Measurements from ENCODE around the gene FBLN1.

FBLN1 gene

DNA sequence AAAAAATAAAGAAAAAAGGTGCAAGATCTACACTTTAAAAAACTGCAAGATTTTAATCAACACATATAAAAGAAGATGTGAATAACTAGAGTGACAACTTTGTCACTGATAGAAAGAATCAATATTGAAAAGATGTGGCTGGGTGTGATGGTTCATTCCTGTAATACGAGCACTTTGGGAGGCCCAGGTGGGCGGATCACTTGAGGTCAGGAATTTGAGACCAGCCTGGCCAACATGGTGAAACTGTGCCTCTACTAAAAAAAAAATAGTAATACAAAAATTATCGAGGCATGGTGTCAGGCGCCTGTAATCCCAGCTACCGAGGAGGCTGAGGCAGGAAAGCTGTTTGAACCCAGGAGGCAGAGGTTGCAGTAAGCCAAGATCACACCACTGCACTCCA, 21.0 kb upstream of the FBLN1 start:
- no peaks in the 10 kb centered on the region for H3K9me2 ChIP-seq (replicated peaks; ENCODE audit: low read depth, low read length)
- H3K9me3 ChIP-seq (ENCODE audit: insufficient read depth, low read depth, low read length): no peaks in the 10 kb centered on the region
- H3K36me3 ChIP-seq (ENCODE audit: insufficient read depth, low read length): no peaks in the 10 kb centered on the region
- H4K20me1 ChIP-seq (ENCODE audit: insufficient read depth, low read length, poor library complexity, severe bottlenecking): no peaks in the 10 kb centered on the region
- TF ChIP-seq EZH2phosphoT487 (IDR thresholded peaks at IDR 0.05; ENCODE audit: borderline replicate concordance): no peak
- TF ChIP-seq, protein P1, sequence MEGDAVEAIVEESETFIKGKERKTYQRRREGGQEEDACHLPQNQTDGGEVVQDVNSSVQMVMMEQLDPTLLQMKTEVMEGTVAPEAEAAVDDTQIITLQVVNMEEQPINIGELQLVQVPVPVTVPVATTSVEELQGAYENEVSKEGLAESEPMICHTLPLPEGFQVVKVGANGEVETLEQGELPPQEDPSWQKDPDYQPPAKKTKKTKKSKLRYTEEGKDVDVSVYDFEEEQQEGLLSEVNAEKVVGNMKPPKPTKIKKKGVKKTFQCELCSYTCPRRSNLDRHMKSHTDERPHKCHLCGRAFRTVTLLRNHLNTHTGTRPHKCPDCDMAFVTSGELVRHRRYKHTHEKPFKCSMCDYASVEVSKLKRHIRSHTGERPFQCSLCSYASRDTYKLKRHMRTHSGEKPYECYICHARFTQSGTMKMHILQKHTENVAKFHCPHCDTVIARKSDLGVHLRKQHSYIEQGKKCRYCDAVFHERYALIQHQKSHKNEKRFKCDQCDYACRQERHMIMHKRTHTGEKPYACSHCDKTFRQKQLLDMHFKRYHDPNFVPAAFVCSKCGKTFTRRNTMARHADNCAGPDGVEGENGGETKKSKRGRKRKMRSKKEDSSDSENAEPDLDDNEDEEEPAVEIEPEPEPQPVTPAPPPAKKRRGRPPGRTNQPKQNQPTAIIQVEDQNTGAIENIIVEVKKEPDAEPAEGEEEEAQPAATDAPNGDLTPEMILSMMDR (conservative IDR thresholded peaks at IDR 0.05; ENCODE audit: low read length): no peak
- H3K79me2 ChIP-seq (ENCODE audit: insufficient read depth, low read length): no peaks in the 10 kb centered on the region
- H3K4me3 ChIP-seq (ENCODE audit: low read length, poor library complexity, severe bottlenecking): no peak overlapping the region
- no peak overlapping the region for H3K4me2 ChIP-seq (ENCODE audit: low read depth, low read length, poor library complexity, severe bottlenecking)
- H3K4me1 ChIP-seq (ENCODE audit: insufficient read depth, low read length, poor library complexity, severe bottlenecking): no peaks in the 10 kb centered on the region
- no peak overlapping the region for H3K9ac ChIP-seq (ENCODE audit: low read depth, low read length, poor library complexity, severe bottlenecking)
- no peaks in the 10 kb centered on the region for H3F3A ChIP-seq (ENCODE audit: low read depth)
- H2AFZ ChIP-seq (ENCODE audit: low read length): no peak overlapping the region
- no peaks in the 10 kb centered on the region for H3K27me3 ChIP-seq (ENCODE audit: insufficient read depth, low read length, poor library complexity, severe bottlenecking)

DNA sequence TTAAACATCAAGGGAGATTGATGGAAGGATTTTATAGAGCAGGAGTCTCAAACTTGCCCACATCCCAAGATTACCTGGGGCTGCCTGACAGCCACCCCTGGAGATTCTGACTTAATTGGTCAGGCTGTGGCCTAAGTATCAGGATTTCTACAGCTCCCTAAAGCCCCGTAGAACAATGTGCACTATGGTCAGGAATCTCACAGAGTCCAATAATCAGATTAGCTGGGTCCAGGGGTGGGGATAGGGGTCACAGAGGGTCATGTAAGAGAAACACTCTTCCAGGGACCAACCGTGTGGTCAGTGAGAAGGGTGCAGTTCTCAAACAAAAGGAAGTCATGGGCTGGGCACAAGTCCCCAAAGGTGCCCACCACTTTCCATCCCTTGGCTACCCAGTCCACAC, 20.5 kb upstream of the FBLN1 start:
- no peak for TF ChIP-seq EZH2phosphoT487 (IDR thresholded peaks at IDR 0.05; ENCODE audit: borderline replicate concordance)
- TF ChIP-seq, protein P1 (conservative IDR thresholded peaks at IDR 0.05; ENCODE audit: low read length): no peak
- Histone ChIP-seq H3K36me3 (ENCODE audit: insufficient read depth, low read length) (no peaks in the 10 kb centered on the region), H3K27me3 (ENCODE audit: insufficient read depth, low read length, poor library complexity, severe bottlenecking) (no peaks in the 10 kb centered on the region), H3K4me3 (ENCODE audit: low read length, poor library complexity, severe bottlenecking) (no peak overlapping the region), H2AFZ (ENCODE audit: low read length) (no peak overlapping the region), H3K4me1 (ENCODE audit: insufficient read depth, low read length, poor library complexity, severe bottlenecking) (no peaks in the 10 kb centered on the region), H3K9ac (ENCODE audit: low read depth, low read length, poor library complexity, severe bottlenecking) (no peak overlapping the region), H3K9me3 (ENCODE audit: insufficient read depth, low read depth, low read length) (no peaks in the 10 kb centered on the region), H3K9me2 (replicated peaks; ENCODE audit: low read depth, low read length) (no peaks in the 10 kb centered on the region), H3F3A (ENCODE audit: low read depth) (no peaks in the 10 kb centered on the region), H3K79me2 (ENCODE audit: insufficient read depth, low read length) (no peaks in the 10 kb centered on the region), H3K4me2 (ENCODE audit: low read depth, low read length, poor library complexity, severe bottlenecking) (no peak overlapping the region), H4K20me1 (ENCODE audit: insufficient read depth, low read length, poor library complexity, severe bottlenecking) (no peaks in the 10 kb centered on the region)

DNA sequence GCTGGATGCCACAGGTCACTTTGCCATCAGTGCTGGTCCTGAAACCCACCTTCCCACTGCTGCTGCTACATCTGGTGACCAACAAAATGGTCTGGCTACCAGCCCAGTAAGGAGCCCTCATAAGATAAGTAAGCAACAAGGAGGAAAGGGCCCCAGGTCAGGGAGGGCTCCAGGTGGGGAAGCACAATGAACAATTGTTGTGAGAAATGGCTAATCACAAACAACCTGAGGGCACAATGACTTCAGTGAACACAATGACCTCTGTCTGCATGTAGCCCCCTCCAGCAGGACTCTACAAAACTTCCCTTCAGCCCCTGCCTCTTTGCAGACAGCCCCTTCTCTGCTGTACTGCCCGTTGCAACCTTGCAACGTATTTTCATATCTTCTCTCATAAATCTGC, 19.4 kb upstream of the FBLN1 start:
- no peak for TF ChIP-seq EZH2phosphoT487 (IDR thresholded peaks at IDR 0.05; ENCODE audit: borderline replicate concordance)
- TF ChIP-seq, protein P1 (conservative IDR thresholded peaks at IDR 0.05; ENCODE audit: low read length): no peak
- Histone ChIP-seq H3F3A (ENCODE audit: low read depth) (no peaks in the 10 kb centered on the region), H3K4me3 (ENCODE audit: low read length, poor library complexity, severe bottlenecking) (no peak overlapping the region)

More for the DNA sequence above, 19.4 kb upstream of the FBLN1 start:
- Histone ChIP-seq H3K9ac (ENCODE audit: low read depth, low read length, poor library complexity, severe bottlenecking) (no peak overlapping the region), H4K20me1 (ENCODE audit: insufficient read depth, low read length, poor library complexity, severe bottlenecking) (no peaks in the 10 kb centered on the region), H3K36me3 (ENCODE audit: insufficient read depth, low read length) (no peaks in the 10 kb centered on the region), H3K79me2 (ENCODE audit: insufficient read depth, low read length) (no peaks in the 10 kb centered on the region), H3K4me2 (ENCODE audit: low read depth, low read length, poor library complexity, severe bottlenecking) (no peak overlapping the region), H3K9me3 (ENCODE audit: insufficient read depth, low read depth, low read length) (no peaks in the 10 kb centered on the region), H2AFZ (ENCODE audit: low read length) (no peak overlapping the region), H3K9me2 (replicated peaks; ENCODE audit: low read depth, low read length) (no peaks in the 10 kb centered on the region), H3K27me3 (ENCODE audit: insufficient read depth, low read length, poor library complexity, severe bottlenecking) (no peaks in the 10 kb centered on the region), H3K4me1 (ENCODE audit: insufficient read depth, low read length, poor library complexity, severe bottlenecking) (no peaks in the 10 kb centered on the region)
